Fibroblast of pulmonary artery (primary cell): ENCODE measurements around the gene ARHGAP15.
"Not testable (repeated sequence)": the region's sequence is repeated elsewhere in the genome, so short reads cannot be mapped to it uniquely, and the experiment has no call there.

Experiments
- DNase-seq: peaks from one replicate; pipeline ENCODE4 v3.0.0-alpha.2; 2010; ENCODE audit warnings: low read depth
- H3K4me3 ChIP-seq: replicated peaks from 2 replicates; pipeline ENCODE4 v1.5.1; 2011; ENCODE audit warnings: low read depth, mild to moderate bottlenecking, control low read depth, low read length, moderate library complexity
- CTCF ChIP-seq: IDR thresholded peaks from 2 replicates; pipeline ENCODE4 v1.5.1; 2011; ENCODE audit warnings: mild to moderate bottlenecking, control low read depth, low read length, inconsistent platforms; ENCODE audit errors: missing control alignments

The ARHGAP15 gene

GRCh38 chr2:143529118-143529720, 400.0 kb downstream of the ARHGAP15 start:
- no peak overlapping the region for H3K4me3 ChIP-seq
- DNase-seq: no peak
- TF ChIP-seq CTCF: no peak

- H3K4me3 ChIP-seq: no peak overlapping the region
- no peak for DNase-seq
- no peak for TF ChIP-seq CTCF
Measured at GRCh38 chr2:143530758-143531157, 401.5 kb downstream of the ARHGAP15 start.

- DNase-seq: no peak
- no peak for TF ChIP-seq CTCF
- no peak overlapping the region for H3K4me3 ChIP-seq
Measured at GRCh38 chr2:143532061-143532460, 402.8 kb downstream of the ARHGAP15 start.

- TF ChIP-seq CTCF: no peak
- DNase-seq: no peak
- H3K4me3 ChIP-seq: no peak overlapping the region
Measured at GRCh38 chr2:143533846-143534245, 404.6 kb downstream of the ARHGAP15 start.

- DNase-seq: no peak
- H3K4me3 ChIP-seq: no peak overlapping the region
- no peak for TF ChIP-seq CTCF
Measured at GRCh38 chr2:143535802-143536201, 406.6 kb downstream of the ARHGAP15 start.

GRCh38 chr2:143541899-143542298, 412.7 kb downstream of the ARHGAP15 start:
- not testable (repeated sequence) for H3K4me3 ChIP-seq, DNase-seq

GRCh38 chr2:143545059-143545948, 416.1 kb downstream of the ARHGAP15 start:
- no peak for TF ChIP-seq CTCF
- DNase-seq: no peak
- no peak overlapping the region for H3K4me3 ChIP-seq
